DMS153 (cell line): ENCODE data around the gene TPTE2.
A peak's percentile ranks its signal among the peaks of the same experiment; 100 is the strongest.
"Not testable (repeated sequence)": the region's sequence is repeated elsewhere in the genome, so short reads cannot be mapped to it uniquely, and the experiment has no call there.

Experiments
- DNase-seq: peaks from one replicate; lab custom pipeline; 2025; lab: John Stamatoyannopoulos, UW

TPTE2 gene

DNA sequence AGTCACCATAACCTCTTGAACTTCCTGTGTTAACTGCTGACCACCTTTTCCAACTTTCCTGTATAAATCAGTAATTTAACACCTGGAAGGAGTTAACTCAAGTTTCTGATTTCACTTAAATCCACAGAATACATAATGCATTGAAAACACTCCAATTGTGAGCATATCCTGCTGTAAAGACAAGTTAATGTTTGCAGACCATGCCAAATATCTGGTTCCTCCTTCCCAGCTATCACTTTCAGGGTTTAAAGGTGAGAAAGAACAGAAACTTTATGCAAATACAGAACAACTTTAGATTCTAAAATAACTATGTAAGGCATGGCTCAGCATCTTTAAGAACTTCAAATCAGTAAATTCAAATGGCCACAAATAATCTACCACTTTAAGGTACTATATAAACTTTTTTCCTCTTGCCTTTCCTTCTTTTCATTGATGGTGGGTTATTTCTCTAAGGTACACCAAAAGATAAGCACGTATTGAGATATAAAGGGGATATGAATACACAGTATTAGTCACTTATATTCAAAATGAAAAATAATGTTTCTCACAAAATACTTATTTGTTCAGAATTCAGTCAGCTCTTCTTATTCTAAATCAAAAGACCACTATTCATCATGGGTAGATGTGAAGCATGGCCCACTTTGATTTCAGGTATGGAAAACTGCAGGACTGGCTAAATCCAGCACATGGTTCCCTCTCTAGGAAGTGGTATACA, 6.6 kb upstream of the TPTE2 start:
- no peak for DNase-seq

DNA sequence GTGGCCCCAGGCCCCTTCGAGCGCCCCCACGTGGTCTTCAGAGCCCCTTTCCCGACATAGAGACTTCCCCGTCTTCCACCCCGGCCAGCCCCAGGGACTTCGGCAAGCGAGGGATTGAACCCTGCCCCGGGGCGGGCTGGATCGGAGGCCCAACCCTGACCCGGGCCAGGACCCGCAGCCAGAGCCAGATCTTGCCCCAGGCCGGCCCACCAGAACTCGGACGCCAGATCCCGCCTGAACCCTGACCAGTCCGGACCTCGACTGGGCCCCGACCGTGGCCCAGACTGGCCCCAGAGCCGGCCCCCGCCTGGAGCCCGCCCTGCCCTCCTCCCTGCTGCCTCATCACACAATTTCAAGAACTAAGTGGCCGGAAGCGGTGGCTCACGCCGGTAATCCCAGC, 253 bp upstream of the TPTE2 start:
- DNase-seq = no peak

DNA sequence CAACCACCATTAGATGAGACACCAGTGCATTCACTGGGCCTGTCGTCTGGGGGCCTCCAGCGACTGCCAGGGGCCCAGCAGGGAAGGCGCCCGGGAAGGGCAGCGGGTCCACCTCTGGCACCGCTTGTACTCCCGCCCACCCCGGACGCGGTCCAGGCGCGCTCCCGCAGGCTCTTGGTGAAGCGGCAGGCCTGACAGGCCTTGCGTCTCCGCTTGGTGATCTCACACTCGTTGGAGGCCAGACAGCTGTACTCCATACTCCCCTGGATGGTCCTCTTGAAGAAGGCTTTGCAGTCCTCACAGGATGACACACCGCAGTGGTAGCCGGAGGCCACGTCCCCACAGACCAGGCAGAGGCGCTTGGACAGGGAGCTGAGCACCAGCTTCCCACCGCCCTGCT, 660 bp downstream of the TPTE2 start:
- not testable (repeated sequence) for DNase-seq

DNA sequence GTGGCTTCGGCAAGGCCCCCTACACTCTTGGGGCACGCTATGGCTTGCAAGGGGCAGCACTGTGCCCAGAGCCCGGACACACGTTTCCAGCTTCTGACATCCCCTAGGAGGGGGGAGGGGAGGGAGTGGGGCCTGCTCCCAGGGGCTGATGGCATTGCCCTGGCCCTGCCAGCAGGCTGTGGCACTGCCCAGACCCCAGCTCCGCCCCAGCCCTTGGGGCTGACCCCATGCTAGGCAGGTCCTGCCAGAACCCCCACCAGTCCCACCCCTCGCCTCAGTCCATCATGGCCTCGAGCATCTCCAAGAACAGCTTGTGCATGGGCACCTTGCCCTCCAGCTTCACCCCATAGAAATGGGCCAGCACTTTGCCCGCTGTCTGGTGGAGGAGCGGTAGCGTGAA, 1.6 kb downstream of the TPTE2 start:
- not testable (repeated sequence) for DNase-seq

DNA sequence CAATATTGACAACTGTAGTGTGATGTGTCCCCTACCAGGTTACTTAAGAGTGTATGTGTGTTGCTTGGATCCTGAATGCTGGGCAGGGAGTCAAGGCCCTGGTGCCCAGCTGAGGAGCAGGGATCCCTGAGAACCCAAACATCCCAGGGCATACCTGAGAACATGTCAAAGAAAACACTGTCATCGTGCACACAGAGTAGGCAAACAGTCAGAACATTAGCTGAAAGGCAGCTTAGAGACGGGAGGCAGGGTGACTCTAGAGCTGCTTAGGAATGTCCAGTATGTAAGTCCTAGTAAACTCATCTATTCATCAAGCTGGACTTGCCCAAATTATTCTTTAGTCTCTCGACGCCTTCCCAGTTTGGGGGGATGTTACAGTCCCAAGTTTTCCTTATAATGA, 4.0 kb downstream of the TPTE2 start:
- not testable (repeated sequence) for DNase-seq

DNA sequence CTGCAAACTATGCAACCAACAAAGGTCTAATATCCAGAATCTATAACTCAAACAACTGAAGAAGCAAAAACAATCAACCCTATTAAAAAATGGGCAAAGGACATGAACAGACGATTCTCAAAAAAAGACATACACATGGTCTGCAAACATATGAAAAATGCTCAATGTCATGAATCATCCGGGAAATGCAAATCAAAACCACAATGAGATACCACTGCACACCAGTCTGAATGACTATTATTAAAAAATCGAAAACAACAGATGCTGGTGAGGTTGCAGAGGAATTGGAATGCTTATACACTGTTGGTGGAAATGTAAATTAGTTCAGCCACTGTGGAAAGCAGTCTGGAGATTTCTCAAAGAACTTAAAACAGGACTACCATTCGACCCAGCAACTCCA, 12.1 kb downstream of the TPTE2 start:
- DNase-seq = not testable (repeated sequence)

DNA sequence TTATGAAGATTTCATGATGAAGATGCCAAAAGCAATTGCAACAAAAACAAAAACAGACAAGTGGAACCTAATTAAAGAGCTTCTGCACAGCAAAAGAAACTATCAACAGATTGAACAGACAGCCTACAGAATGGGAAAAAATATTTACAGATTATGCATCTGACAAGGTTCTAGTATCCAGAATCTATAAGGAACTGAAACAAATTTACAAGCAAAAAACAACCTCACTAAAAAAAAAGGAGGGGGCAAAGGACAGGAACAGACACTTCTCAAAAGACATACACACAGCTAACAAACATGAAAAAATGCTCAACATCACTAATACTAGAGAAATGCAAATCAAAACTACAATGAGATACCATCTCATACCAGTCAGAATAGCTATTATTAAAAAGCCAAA, 35.7 kb downstream of the TPTE2 start:
- DNase-seq = not testable (repeated sequence)

DNA sequence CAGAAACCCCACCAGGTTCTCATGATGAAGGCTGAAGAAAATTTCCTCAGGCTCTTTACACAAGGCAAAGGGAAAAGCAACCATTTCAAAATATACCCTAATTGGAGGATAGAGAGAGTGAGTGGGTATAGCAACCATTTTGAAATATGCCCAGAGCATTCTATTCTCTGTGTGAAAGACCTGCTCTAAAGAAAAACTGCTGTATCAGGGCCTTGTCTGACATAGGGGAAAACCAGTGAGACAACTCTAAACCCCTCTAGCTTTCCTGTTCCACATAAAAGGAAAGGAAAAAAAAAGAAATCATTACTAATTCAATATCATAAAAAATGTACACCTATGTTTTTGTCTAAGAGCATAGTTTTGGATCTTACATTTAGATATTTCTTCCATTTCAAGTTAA, 42.3 kb downstream of the TPTE2 start:
- DNase-seq = no peak

DNA sequence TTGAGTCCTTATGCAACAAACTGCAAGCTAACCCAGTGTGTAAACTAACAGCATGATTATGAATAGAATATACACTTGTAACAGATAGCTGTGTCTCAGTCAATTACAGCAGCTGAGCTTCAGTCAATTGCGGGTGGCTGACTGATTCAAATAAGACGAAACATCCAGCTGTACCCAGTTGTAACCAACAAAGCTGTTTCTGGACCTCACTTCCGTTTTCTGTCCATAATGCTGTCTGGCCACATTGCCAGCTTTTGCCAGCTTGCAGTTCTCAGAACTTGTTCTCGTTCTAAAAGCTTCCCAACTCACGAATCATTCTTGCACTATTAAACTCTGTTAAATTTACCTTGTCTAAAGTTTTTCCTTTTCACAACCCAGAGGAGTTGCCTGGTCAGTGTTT, 53.7 kb downstream of the TPTE2 start:
- not testable (repeated sequence) for DNase-seq

DNA sequence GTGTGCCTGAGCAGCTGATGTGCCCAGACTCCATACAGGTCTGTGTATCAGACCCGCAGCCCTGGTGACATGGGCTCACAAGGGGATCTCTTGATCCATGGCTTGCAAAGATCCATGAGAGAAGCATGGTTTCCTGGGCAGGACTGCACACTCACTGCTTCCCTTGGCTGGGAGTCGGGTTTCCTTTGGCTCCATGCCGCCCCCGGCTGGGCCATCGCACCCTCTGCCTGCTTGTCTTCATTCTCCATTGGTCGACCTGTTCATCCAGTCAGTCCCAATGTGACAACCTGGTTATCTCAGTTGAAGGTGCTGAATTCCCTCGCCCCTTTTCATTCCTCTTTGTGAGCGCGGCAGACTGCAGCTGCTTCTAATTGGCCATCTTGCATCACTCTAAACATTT, 101.2 kb downstream of the TPTE2 start:
- not testable (repeated sequence) for DNase-seq

DNA sequence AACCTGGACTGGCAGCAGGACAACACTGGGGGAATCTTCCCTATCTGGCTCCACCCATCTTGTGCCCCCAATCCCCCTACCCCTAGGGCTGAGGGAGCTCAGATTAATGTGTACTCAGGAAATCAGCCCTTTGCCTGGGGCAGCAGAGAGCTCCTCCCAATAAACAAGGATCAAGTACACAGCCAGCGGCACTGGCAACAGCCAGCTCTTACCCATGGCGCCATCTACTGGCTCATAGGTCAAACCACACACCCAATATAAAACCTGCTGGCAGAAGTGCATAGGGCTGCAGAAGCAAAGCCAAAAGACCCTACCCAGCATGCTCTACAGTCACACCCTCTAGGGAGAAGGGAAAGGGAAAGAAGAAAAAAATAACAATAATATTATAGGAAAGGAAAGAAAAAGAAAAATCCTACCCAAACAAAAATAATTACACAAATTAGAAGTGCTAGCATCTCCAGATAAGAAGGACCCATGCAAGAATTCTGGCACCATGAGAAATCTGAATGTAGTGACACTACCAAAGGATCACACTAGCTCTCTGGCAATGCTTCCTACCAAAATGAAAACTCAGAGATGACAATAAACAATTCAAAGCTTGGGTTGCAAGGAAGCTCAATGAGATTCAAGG, 122.2 kb downstream of the TPTE2 start:
- DNase-seq = peak; percentile 42

DNA sequence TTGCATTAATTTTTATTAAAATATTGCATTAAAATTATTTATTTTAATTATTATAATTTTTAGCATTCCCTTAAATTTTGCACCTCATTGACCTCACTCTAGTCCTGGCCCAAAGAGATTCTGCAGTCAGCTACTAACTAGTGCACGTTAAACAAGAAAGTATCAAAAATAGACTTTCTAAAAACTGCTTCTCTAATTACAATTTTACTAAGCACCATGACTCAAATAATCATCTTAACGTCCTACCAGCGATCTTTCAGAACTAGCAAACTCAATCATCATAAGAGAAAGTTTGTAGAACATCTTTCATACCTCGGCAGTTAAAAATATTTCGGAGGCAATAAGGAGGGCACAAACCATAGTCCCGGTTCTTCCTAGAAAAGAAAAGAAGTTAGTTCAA, 123.6 kb downstream of the TPTE2 start:
- DNase-seq = not testable (repeated sequence)

DNA sequence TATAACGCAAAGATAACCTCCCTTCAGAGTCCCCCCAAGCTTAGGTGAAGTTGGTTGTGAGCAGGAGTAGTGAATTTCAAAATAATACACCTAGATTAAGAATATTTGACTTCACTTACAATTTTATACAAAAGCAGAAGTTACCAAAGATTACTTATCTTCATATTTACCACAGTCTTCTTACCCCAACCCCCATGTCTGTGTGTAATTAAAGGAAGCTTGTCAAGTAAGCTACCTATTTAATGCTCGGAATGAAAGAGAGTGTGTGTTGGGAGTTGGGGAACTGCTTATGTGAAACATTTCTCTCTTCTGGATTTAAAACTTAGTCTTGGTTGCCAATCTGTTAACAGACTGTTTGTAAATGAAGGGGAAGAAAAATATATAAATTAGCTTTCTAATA, 139.1 kb downstream of the TPTE2 start:
- DNase-seq = not testable (repeated sequence)

DNA sequence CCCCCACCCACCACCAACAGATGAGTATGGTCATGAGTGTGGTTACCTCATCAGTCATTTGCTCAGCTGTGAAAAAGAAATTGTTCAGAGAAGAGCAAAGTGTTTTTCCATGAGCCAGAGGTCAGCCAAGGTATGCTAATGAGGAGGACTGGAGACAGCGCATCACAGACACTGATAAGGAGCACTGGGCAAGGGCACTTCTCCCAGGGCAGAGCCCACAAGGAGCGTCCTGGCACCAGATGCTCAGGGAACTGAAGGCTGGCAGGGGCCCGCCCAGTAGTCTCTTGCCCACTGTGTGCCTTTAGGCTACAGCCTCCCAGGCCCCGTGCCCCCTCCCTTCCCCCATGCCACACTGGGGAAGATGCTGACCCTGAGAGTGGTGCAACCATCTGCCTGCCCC, 148.8 kb downstream of the TPTE2 start:
- not testable (repeated sequence) for DNase-seq

DNA sequence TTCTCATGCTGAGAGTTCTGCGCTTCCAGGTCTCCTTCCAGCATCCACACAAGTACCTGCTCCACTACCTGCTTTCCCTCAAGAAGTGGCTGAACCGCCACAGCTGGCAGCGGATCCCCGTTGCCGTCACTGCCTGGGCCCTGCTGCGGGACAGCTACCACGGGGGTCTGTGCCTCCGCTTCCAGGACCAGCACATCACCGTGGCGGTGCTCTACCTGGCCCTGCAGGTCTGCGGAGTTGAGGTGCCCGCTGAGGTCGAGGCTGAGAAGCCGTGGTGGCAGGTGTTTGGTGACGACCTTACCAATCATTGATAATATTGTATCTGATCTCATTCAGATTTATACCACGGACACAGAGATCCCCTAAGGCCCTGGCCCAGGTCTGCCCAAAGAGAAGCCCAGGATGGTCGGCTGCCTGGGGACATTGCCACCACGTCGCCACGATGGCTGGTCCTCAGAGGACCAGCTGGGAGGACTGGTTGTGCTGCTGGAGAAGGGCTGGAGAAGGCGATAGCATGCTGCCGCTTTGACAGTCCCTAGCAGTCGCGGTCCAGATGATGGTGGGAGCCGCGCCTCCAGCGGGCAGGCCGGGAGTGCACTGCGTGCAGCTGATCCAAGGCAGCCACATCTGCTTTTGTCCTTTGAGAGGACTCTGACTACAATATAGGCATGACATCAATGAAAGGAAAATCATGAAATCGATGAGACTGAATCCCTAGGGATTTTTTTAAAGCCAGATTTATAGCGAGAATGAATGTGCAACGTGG, 178.4 kb downstream of the TPTE2 start:
- DNase-seq = not testable (repeated sequence)

DNA sequence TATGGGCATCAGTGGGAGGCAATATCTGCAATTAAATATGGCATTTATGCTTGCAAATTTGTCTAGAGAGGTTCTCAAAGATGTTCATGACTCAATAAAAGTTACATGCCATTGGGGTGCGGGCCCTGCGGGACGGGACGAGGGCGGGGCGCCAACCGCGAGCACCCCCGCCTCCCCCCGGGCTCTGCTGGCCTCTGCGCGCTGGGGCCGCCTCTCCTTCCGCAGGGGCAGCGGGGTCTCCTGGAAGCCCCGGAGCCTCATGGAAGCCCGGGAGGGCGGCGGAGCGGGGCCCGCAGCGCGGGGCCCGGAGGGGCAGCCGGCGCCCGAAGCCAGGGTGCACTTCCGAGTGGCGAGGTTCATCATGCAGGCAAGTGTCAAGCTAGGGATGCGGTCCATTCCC, 179.2 kb downstream of the TPTE2 start:
- DNase-seq = no peak
